ENCODE data around the gene ZNF777. TPM values are rescaled to one million over a fixed set of nuclear protein-coding genes. Genes with fewer than 3 reads are reported as not detected.

The ZNF777 gene
- total and polyA plus RNA-seq, 2 of the 4 experiments (the other 2 are of a cell fraction) = 3.2 to 6.5 TPM

- POLR2A ChIA-PET (ENCODE audit: unreplicated experiment) = no interaction called here
- CTCF ChIA-PET = no interaction called here
- H3K9me1 ChIP-seq (ENCODE audit: insufficient read depth, low read length) = no peaks in the 10 kb centered on the region
Measured at GRCh38 chr7:149509774-149510173, 48.9 kb upstream of the ZNF777 start.

More at GRCh38 chr7:149509774-149510173, 48.9 kb upstream of the ZNF777 start:
- H2BK5ac ChIP-seq (ENCODE audit: low read depth, low read length, poor library complexity, severe bottlenecking) = no peak overlapping the region
- intact Hi-C loops (cut with micrococcal nuclease) (no loop called here), dilution Hi-C loops (cut with HindIII; ENCODE audit: low sequenced_read_pairs, unreplicated experiment) (no loop called here), in situ Hi-C loops (cut with MboI; ENCODE audit: low sequenced_read_pairs) (no loop called here)
- H3K27ac ChIP-seq (ENCODE audit: insufficient read depth, low read length) = no peak overlapping the region
- H3K9ac ChIP-seq (ENCODE audit: low read depth, low read length) = no peak overlapping the region
- DNase-seq (no peak), ATAC-seq (ENCODE audit: low read depth) (no peak)
- no peak overlapping the region for H2AK5ac ChIP-seq (ENCODE audit: low read depth, low read length)
- H3K4me3 ChIP-seq (ENCODE audit: insufficient read depth, low read depth, low read length) = no peak overlapping the region
- H3K27me3 ChIP-seq (ENCODE audit: control insufficient read depth, insufficient read depth, low read length) = no peaks in the 10 kb centered on the region
- H3K4ac ChIP-seq (ENCODE audit: low read depth, low read length) = no peak overlapping the region
- H4K8ac ChIP-seq (ENCODE audit: low read depth in 2 of 2, low read length in 2 of 2) = no peak overlapping the region
- no peak overlapping the region for H3K18ac ChIP-seq (ENCODE audit: low read depth, low read length)
- H2AFZ ChIP-seq (replicated peaks; ENCODE audit: low read length, poor library complexity) = no peak overlapping the region
- H3K4me2 ChIP-seq (ENCODE audit: low read depth, low read length) = no peak overlapping the region
- no peaks in the 10 kb centered on the region for H3K36me3 ChIP-seq (ENCODE audit: control insufficient read depth, insufficient read depth, low read length)
- H4K5ac ChIP-seq (ENCODE audit: low read depth, low read length) = no peak overlapping the region
- peaks cover 10% of the 10 kb centered on the region for H3K9me3 ChIP-seq (ENCODE audit: control insufficient read depth, insufficient read depth, low read length)
- H2AK9ac ChIP-seq (replicated peaks; ENCODE audit: low read depth, low read length, poor library complexity) = no peak overlapping the region
- H4K20me1 ChIP-seq (ENCODE audit: insufficient read depth, low read length) = no peaks in the 10 kb centered on the region
- no peak overlapping the region for H4K91ac ChIP-seq (ENCODE audit: insufficient read depth, low read depth, low read length)
- H3K79me1 ChIP-seq (ENCODE audit: low read depth in 1 of 2, low read length in 2 of 2) = no peaks in the 10 kb centered on the region
- no peak overlapping the region for H2BK120ac ChIP-seq (ENCODE audit: low read depth, low read length)
- TF ChIP-seq USF2 (IDR thresholded peaks at IDR 0.05; ENCODE audit: low read depth, low read length) (no peak), SMC3 (IDR thresholded peaks at IDR 0.05; ENCODE audit: low read depth, low read length) (no peak), RAD21 (IDR thresholded peaks at IDR 0.05; ENCODE audit: low read length) (no peak), FOS (IDR thresholded peaks at IDR 0.05; ENCODE audit: low read depth, low read length) (no peak), POLR2A (IDR thresholded peaks at IDR 0.05; ENCODE audit: low read depth, low read length) (no peak), NFE2L2 (IDR thresholded peaks at IDR 0.05; ENCODE audit: low read depth, low read length) (no peak)
- no peak overlapping the region for H3K23ac ChIP-seq (ENCODE audit: low read depth, low read length)
- no peak overlapping the region for H2BK15ac ChIP-seq (ENCODE audit: low read depth, low read length)
- no peaks in the 10 kb centered on the region for H3K4me1 ChIP-seq (ENCODE audit: control insufficient read depth, insufficient read depth, low read length)
- no TSS peak for BruUV-seq (replicated peaks)
- H3K56ac ChIP-seq (ENCODE audit: extremely low read depth, insufficient read depth, low read length) = no peak overlapping the region
- no peak overlapping the region for H2BK20ac ChIP-seq (ENCODE audit: low read depth, low read length)
- no peak overlapping the region for H3K14ac ChIP-seq (replicated peaks; ENCODE audit: low read depth, low read length)

Data from IMR-90 (cell line).